Upper lobe of left lung (tissue), 6 donors: Measurements from ENCODE around the gene NLGN2. TPM values are rescaled to one million over a fixed set of nuclear protein-coding genes. Genes with fewer than 3 reads are reported as not detected.

Experiments used
- ATAC-seq, 2 donors: fragments of 200-7000 bp; cut with Tn5 transposase; one replicate each; pipeline ENCODE4 v1.9.1; 2022; ENCODE audit warnings: mild to moderate bottlenecking in 2 of 2, moderate library complexity in 2 of 2; ENCODE audit not compliant: low FRiP score in 2 of 2
- DNase-seq, 2 donors: peaks; one replicate each; pipeline ENCODE4 v3.0.0-alpha.2; 2019 to 2020
- H3K27ac ChIP-seq, 4 donors: fragments of 200-600 bp; sonication (generic); one replicate each; pipeline ENCODE4 v1.5.1; 2016 to 2019
- H3K27me3 ChIP-seq, 4 donors: fragments of 200-600 bp; sonication (generic); one replicate each; pipeline ENCODE4 v1.5.1; 2017 to 2019
- H3K36me3 ChIP-seq, 4 donors: fragments of 200-600 bp; sonication (generic); one replicate each; pipeline ENCODE4 v1.5.1; 2016 to 2019
- H3K4me1 ChIP-seq, 4 donors: fragments of 200-600 bp; sonication (generic); one replicate each; pipeline ENCODE4 v1.5.1; 2018 to 2019
- H3K4me3 ChIP-seq, 4 donors: fragments of 200-600 bp; sonication (generic); one replicate each; pipeline ENCODE4 v1.5.1; 2017 to 2019; ENCODE audit warnings: mild to moderate bottlenecking in 2 of 4, moderate library complexity in 1 of 4
- H3K9me3 ChIP-seq, 4 donors: fragments of 200-600 bp; sonication (generic); one replicate each; pipeline ENCODE4 v1.5.1; 2018 to 2019
- CTCF ChIP-seq, 6 experiments: fragments of 450-650 bp in 4 of 6; fragments of 200-600 bp in 2 of 6; sonication (generic) in 2 of 6; IDR thresholded peaks; one replicate each; pipeline ENCODE4 v1.5.1; 2016 to 2019; ENCODE audit warnings: antibody characterized with exemption in 6 of 6
- EP300 ChIP-seq, 4 donors: sonication (generic); formaldehyde crosslinking; IDR thresholded peaks; one replicate each; pipeline ENCODE4 v1.5.1; 2017; ENCODE audit warnings: antibody characterized with exemption in 4 of 4, control low read depth in 2 of 4
- POLR2A ChIP-seq, 4 donors: fragments of 450-650 bp; IDR thresholded peaks; one replicate each; pipeline ENCODE4 v1.5.1; 2016 to 2017; ENCODE audit warnings: antibody characterized with exemption in 4 of 4, mild to moderate bottlenecking in 2 of 4
- POLR2AphosphoS5 ChIP-seq, 2 donors: sonication (generic); formaldehyde crosslinking; IDR thresholded peaks; one replicate each; pipeline ENCODE4 v1.5.1; 2017; ENCODE audit warnings: antibody characterized with exemption in 2 of 2
- WGBS, 2 donors: methylation state at CpG; one replicate each; pipeline ENCODE4 v1.1.5; 2017 to 2018; 5-methylcytosine and 5-hydroxymethylcytosine counted together
- total RNA-seq, 6 donors: library from RNA; depleted of rRNA in 4 of 6; stranded (reverse); fragments of >200 nt in 4 of 6; gene quantifications; one replicate each; pipeline versions ENCODE4 v1.1.0 to v1.2.1, GENCODE V29; 2016 to 2021
- donor health status: DM: no; HTN: no; CAD: no; lungs with moderate emphysema.
- donor health status: DM: no; HTN: yes; CAD: no; lungs with severe emphysema.

NLGN2 gene
- total RNA-seq, 6 donors from 2014 or later, result 3.8 to 16.8 (median 8.9) TPM

GRCh38 chr17:7465597-7466275, 58.1 kb downstream of the NLGN2 start:
- Histone ChIP-seq H3K27ac (peak overlapping the region; percentile 61 to 75 (median 71)), H3K36me3 (peaks cover 4 to 40% (median 31%) of the 10 kb centered on the region in 4 donors), H3K4me1 (peaks cover 20 to 39% (median 32%) of the 10 kb centered on the region in 4 donors), H3K4me3 (no peak overlapping the region), H3K9me3 (no peaks in the 10 kb centered on the region), H3K27me3 (no peaks in the 10 kb centered on the region)
- peak; percentile 71 to 83 for DNase-seq
- TF ChIP-seq POLR2A (IDR thresholded peaks at IDR 0.05) (no peak), EP300 (IDR thresholded peaks at IDR 0.05) (no peak), POLR2AphosphoS5 (IDR thresholded peaks at IDR 0.05) (no peak), CTCF (IDR thresholded peaks at IDR 0.05) (no peak)
- WGBS, 2 donors, result 63 to 86% methylated on average over 10 to 28 of the region's 33 CpGs
- ATAC-seq, result peak in 1 of 2 donors; percentile 44

- Histone ChIP-seq H3K9me3 (no peaks in the 10 kb centered on the region), H3K4me1 (peaks cover 24 to 40% (median 32%) of the 10 kb centered on the region in 4 donors), H3K27ac (peak overlapping the region; percentile 61 to 75 (median 71)), H3K36me3 (peaks cover 4 to 40% (median 31%) of the 10 kb centered on the region in 4 donors), H3K27me3 (no peaks in the 10 kb centered on the region), H3K4me3 (no peak overlapping the region)
- 80 to 83% methylated on average over 9 of the region's 9 CpGs for WGBS, 2 donors
- ATAC-seq (no peak), DNase-seq (no peak)
- TF ChIP-seq CTCF (IDR thresholded peaks at IDR 0.05) (no peak), POLR2AphosphoS5 (IDR thresholded peaks at IDR 0.05) (no peak), EP300 (IDR thresholded peaks at IDR 0.05) (no peak), POLR2A (IDR thresholded peaks at IDR 0.05) (peak in 1 of 4 donors; percentile 2)
Observed at GRCh38 chr17:7466318-7466638, 58.6 kb downstream of the NLGN2 start.

GRCh38 chr17:7466639-7467341, 59.1 kb downstream of the NLGN2 start:
- no peak overlapping the region for H3K4me3 ChIP-seq
- peaks cover 25 to 42% (median 36%) of the 10 kb centered on the region in 4 donors for H3K4me1 ChIP-seq

GRCh38 chr17:7467498-7467897, 59.9 kb downstream of the NLGN2 start:
- 83 to 88% methylated on average over 2 to 3 of the region's 3 CpGs for WGBS, 2 donors
- H3K9me3 ChIP-seq, result no peaks in the 10 kb centered on the region
- peak overlapping the region; percentile 61 to 75 (median 71) for H3K27ac ChIP-seq
- H3K36me3 ChIP-seq, result peaks cover 2 to 36% (median 27%) of the 10 kb centered on the region in 4 donors
- TF ChIP-seq CTCF (IDR thresholded peaks at IDR 0.05) (no peak), POLR2AphosphoS5 (IDR thresholded peaks at IDR 0.05) (no peak), EP300 (IDR thresholded peaks at IDR 0.05) (no peak)
- no peak overlapping the region for H3K4me3 ChIP-seq
- ATAC-seq (no peak), DNase-seq (no peak)
- H3K27me3 ChIP-seq, result no peaks in the 10 kb centered on the region
- peaks cover 25 to 49% (median 41%) of the 10 kb centered on the region in 4 donors for H3K4me1 ChIP-seq

More at GRCh38 chr17:7466639-7467341, 59.1 kb downstream of the NLGN2 start:
- TF ChIP-seq EP300 (IDR thresholded peaks at IDR 0.05), result no peak
- TF ChIP-seq POLR2A (IDR thresholded peaks at IDR 0.05), result peak in 1 of 4 donors; percentile 3
- no peak for TF ChIP-seq CTCF (IDR thresholded peaks at IDR 0.05)
- peak in 1 of 2 donors; percentile 52 for TF ChIP-seq POLR2AphosphoS5 (IDR thresholded peaks at IDR 0.05)
- H3K36me3 ChIP-seq, result peaks cover 4 to 40% (median 31%) of the 10 kb centered on the region in 4 donors
- WGBS, 2 donors, result 65 to 79% methylated on average over 16 of the region's 16 CpGs
- DNase-seq, result peak in 1 of 2 donors; percentile 58
- no peaks in the 10 kb centered on the region for H3K27me3 ChIP-seq
- no peaks in the 10 kb centered on the region for H3K9me3 ChIP-seq
- peak; percentile 9 to 58 for ATAC-seq
- peak overlapping the region; percentile 61 to 75 (median 71) for H3K27ac ChIP-seq
